Gastroesophageal sphincter (tissue), 3 donors: ENCODE data around the gene B4GALT5.

Source experiments
- POLR2A ChIP-seq, 2 donors: fragments of 450-650 bp; IDR thresholded peaks; one replicate each; pipeline ENCODE4 v1.6.1; 2017; ENCODE audit warnings: antibody characterized with exemption in 2 of 2, mild to moderate bottlenecking in 2 of 2, moderate library complexity in 1 of 2
- TF ChIP-seq, protein P1 (sequence below), 4 experiments: fragments of 200-600 bp in 2 of 4; fragments of 450-650 bp in 2 of 4; sonication (generic) in 1 of 4; IDR thresholded peaks; one replicate each; pipeline ENCODE4 v1.5.1; 2017 to 2019; ENCODE audit warnings: antibody characterized with exemption in 4 of 4, mild to moderate bottlenecking in 2 of 4, moderate library complexity in 2 of 4

GRCh38 chr20:49672096-49672664, 41.5 kb downstream of the B4GALT5 start:
- TF ChIP-seq, protein P1, sequence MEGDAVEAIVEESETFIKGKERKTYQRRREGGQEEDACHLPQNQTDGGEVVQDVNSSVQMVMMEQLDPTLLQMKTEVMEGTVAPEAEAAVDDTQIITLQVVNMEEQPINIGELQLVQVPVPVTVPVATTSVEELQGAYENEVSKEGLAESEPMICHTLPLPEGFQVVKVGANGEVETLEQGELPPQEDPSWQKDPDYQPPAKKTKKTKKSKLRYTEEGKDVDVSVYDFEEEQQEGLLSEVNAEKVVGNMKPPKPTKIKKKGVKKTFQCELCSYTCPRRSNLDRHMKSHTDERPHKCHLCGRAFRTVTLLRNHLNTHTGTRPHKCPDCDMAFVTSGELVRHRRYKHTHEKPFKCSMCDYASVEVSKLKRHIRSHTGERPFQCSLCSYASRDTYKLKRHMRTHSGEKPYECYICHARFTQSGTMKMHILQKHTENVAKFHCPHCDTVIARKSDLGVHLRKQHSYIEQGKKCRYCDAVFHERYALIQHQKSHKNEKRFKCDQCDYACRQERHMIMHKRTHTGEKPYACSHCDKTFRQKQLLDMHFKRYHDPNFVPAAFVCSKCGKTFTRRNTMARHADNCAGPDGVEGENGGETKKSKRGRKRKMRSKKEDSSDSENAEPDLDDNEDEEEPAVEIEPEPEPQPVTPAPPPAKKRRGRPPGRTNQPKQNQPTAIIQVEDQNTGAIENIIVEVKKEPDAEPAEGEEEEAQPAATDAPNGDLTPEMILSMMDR (IDR thresholded peaks at IDR 0.05), result no peak
- no peak for TF ChIP-seq POLR2A (IDR thresholded peaks at IDR 0.05)
